ENCODE data around the gene C1orf21.

DNA sequence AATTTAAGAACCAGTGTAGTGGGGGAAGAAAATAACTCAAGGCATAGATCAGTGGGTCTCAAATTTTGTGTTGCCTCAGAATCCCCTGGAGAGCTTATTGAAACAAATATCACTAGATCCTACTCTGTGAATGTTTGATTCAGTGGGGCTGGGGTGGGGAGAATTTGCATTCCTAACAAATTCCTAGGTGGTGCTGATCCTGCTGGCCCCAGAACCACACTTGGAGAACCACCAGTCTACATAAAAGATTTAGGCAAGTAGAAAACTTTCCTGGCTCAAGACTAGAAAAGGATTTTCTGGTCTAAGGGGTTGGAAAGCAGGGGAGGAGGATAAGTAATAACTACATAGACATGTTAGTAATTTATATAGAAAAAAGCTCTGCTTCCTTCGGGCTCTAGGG, 34.1 kb upstream of the C1orf21 start:
- TF ChIP-seq CTCF (conservative IDR thresholded peaks at IDR 0.05; ENCODE audit: low read depth, low read length) (no peak), POLR2A (IDR thresholded peaks at IDR 0.05; ENCODE audit: low read depth, low read length) (no peak), NFE2L2 (IDR thresholded peaks at IDR 0.05; ENCODE audit: low read depth, low read length) (no peak)
